T-cell (primary cell): Measurements from ENCODE around the gene RP2. TPM values are rescaled to one million over a fixed set of nuclear protein-coding genes. Genes with fewer than 3 reads are reported as not detected.

ENCODE experiments used
- ATAC-seq, 4 experiments: fragments of 200-7000 bp in 3 of 4; fragments of 150-1000 bp in 1 of 4; cut with Tn5 transposase; replicated peaks in 1 of 4; 1 replicate in 3 of 4; 2 replicates in 1 of 4; pipeline ENCODE4 v1.10.0; 2021; ENCODE audit warnings: moderate library complexity in 3 of 4, mild to moderate bottlenecking in 2 of 4, moderate number of reproducible peaks in 1 of 4
- CTCF ChIA-PET, 2 donors: fragments of 300-600 bp; sonication (Branson Sonifier 250); formaldehyde crosslinking; loops; one replicate each; lab custom pipeline; 2022; ENCODE audit warnings: antibody characterized with exemption in 2 of 2; lab: Charles Lee
- POLR2A ChIA-PET, 2 donors: fragments of 300-600 bp; sonication (Branson Sonifier 250); formaldehyde crosslinking; loops; one replicate each; lab custom pipeline; 2022; ENCODE audit warnings: antibody characterized with exemption in 2 of 2; lab: Charles Lee
- DNase-seq, 35 experiments: peaks; one replicate each; pipeline versions ENCODE4 v3.0.0 to v3.0.0-alpha.2; 2013 to 2023
- H3K27ac ChIP-seq: one replicate; pipeline ENCODE4 v1.5.1; 2013; ENCODE audit warnings: low read length
- H3K27me3 ChIP-seq, 2 experiments: replicated peaks in 1 of 2; 1 replicate in 1 of 2; 2 replicates in 1 of 2; pipeline versions ENCODE4 v1.6.1 to v1.7.0; 2013; ENCODE audit warnings: low read length in 1 of 2, mixed read lengths in 1 of 2; ENCODE audit not compliant: control insufficient read depth in 2 of 2, insufficient read depth in 2 of 2; ENCODE audit errors: extremely low read depth in 1 of 2
- H3K36me3 ChIP-seq, 2 donors: 1 replicate in 1 of 2; 2 replicates in 1 of 2; pipeline versions ENCODE4 v1.6.1 to v1.7.0; 2013; ENCODE audit warnings: low read length in 1 of 2; ENCODE audit not compliant: control insufficient read depth in 2 of 2, insufficient read depth in 1 of 2; ENCODE audit errors: extremely low read depth in 1 of 2
- H3K4me1 ChIP-seq, 2 experiments: 1 replicate in 1 of 2; 2 replicates in 1 of 2; pipeline versions ENCODE4 v1.6.1 to v1.7.0; 2013; ENCODE audit warnings: low read length in 2 of 2, mixed read lengths in 1 of 2; ENCODE audit not compliant: insufficient read depth in 2 of 2, control insufficient read depth in 1 of 2; ENCODE audit errors: extremely low read depth in 1 of 2
- H3K4me3 ChIP-seq, 2 donors: 1 replicate in 1 of 2; 2 replicates in 1 of 2; pipeline versions ENCODE4 v1.5.1 to v1.7.0; 2013; ENCODE audit warnings: mild to moderate bottlenecking in 2 of 2, low read length in 1 of 2, moderate library complexity in 1 of 2; ENCODE audit not compliant: control insufficient read depth in 1 of 2; ENCODE audit errors: extremely low read depth in 1 of 2
- H3K9me3 ChIP-seq: 2 replicates; pipeline ENCODE4 v1.7.0; 2013
- H3K27ac Mint-ChIP-seq, 2 donors: one replicate each; pipeline ENCODE4 v1.8.0; 2020 to 2021; ENCODE audit warnings: mild to moderate bottlenecking in 2 of 2, mixed read lengths in 2 of 2
- H3K27me3 Mint-ChIP-seq, 2 donors: one replicate each; pipeline ENCODE4 v1.8.0; 2021 to 2022; ENCODE audit warnings: mixed read lengths in 2 of 2
- H3K36me3 Mint-ChIP-seq: one replicate; pipeline ENCODE4 v1.8.0; 2021; ENCODE audit warnings: mixed read lengths
- H3K4me1 Mint-ChIP-seq, 3 donors: one replicate each; pipeline ENCODE4 v1.8.0; 2020 to 2022; ENCODE audit warnings: mixed read lengths in 3 of 3, mild to moderate bottlenecking in 1 of 3
- H3K4me3 Mint-ChIP-seq, 3 donors: one replicate each; pipeline ENCODE4 v1.8.0; 2020 to 2022; ENCODE audit warnings: mild to moderate bottlenecking in 3 of 3, mixed read lengths in 3 of 3, moderate library complexity in 3 of 3
- H3K9me3 Mint-ChIP-seq, 3 donors: one replicate each; pipeline ENCODE4 v1.8.0; 2020 to 2022; ENCODE audit warnings: mixed read lengths in 3 of 3
- WGBS: methylation state at CpG from one replicate; pipeline ENCODE4 v1.1.5; 2013; ENCODE audit warnings: missing lambda C conversion rate; ENCODE audit not compliant: insufficient coverage; 5-methylcytosine and 5-hydroxymethylcytosine counted together
- total RNA-seq, 35 experiments: library from RNA in 6 of 35; stranded (reverse) in 6 of 35; fragments of 120-200 nt in 1 of 35; gene quantifications; one replicate each; pipeline versions ENCODE4 v1.2.1 to v1.2.4 and lab custom pipeline; 2013 to 2026

Gene RP2
- total RNA-seq, 5 donors from 2014 or later (not counting 1 experiment from before 2014, with no cell fraction given) = 3.5 to 7.2 (median 6.7) TPM

- no peak overlapping the region for H3K27ac Mint-ChIP-seq
- Histone ChIP-seq H3K27me3 (no peaks in the 10 kb centered on the region), H3K36me3 (no peaks in the 10 kb centered on the region), H3K27ac (no peak overlapping the region), H3K4me3 (no peak overlapping the region), H3K4me1 (no peaks in the 10 kb centered on the region), H3K9me3 (no peaks in the 10 kb centered on the region)
- H3K4me1 Mint-ChIP-seq = no peaks in the 10 kb centered on the region
- no peak overlapping the region for H3K4me3 Mint-ChIP-seq
- H3K27me3 Mint-ChIP-seq = peaks cover 0 to 12% of the 10 kb centered on the region in 2 donors
- ChIA-PET POLR2A (no interaction called here), CTCF (no interaction called here)
- DNase-seq = no peak
- no peak for ATAC-seq
- no peaks in the 10 kb centered on the region for H3K36me3 Mint-ChIP-seq
- no CpG with 5 or more reads among the region's 5 CpGs for WGBS
- peaks cover 3 to 17% (median 7%) of the 10 kb centered on the region in 3 donors for H3K9me3 Mint-ChIP-seq
These were observed 17.7 kb upstream of the RP2 start for GRCh38 chrX:46819136-46819535.

DNA sequence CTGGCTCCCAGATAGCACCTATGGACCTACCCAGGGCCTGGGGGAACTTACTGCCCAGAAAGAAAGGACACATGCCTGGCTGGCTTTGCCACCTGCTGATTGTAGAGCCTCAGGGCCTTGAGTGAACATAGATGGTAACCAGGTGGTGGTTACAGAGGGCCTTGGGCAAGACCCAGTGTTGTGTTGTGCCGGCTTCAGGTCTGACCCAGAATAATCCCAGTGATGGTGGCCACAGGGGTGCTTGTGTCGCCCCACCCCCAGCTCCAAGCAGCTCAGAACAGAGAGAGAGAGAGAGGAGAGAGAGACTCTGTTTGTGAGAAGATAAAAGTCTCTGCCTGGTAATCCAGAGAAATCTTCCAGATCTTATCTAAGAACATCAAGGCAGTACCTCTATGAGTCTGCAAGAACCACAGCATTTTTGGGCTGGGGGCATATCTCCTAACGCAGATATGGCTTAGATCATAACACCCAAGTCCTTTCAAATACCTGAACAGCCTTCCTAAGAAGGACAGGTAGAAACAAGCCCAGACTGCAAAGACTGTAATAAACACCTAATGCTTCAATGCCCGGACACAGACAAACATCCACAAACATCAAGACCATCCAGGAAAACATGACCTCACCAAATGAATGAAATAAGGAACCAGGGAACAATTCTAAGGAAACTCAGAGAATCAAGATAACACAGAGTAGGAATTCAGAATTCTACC is 16.3 kb upstream of the RP2 start:
- no peaks in the 10 kb centered on the region for H3K36me3 ChIP-seq
- H3K4me1 ChIP-seq = no peaks in the 10 kb centered on the region
- no peaks in the 10 kb centered on the region for H3K36me3 Mint-ChIP-seq
- peaks cover 0 to 12% of the 10 kb centered on the region in 2 donors for H3K27me3 Mint-ChIP-seq
- H3K4me3 ChIP-seq = no peak overlapping the region
- ChIA-PET POLR2A (no interaction called here), CTCF (no interaction called here)
- no peak overlapping the region for H3K27ac ChIP-seq
- no peak overlapping the region for H3K27ac Mint-ChIP-seq
- no peaks in the 10 kb centered on the region for H3K4me1 Mint-ChIP-seq
- 80% methylated on average over 1 of the region's 4 CpGs for WGBS
- no peaks in the 10 kb centered on the region for H3K27me3 ChIP-seq
- no peak for DNase-seq
- H3K9me3 ChIP-seq = no peaks in the 10 kb centered on the region
- no peak overlapping the region for H3K4me3 Mint-ChIP-seq
- H3K9me3 Mint-ChIP-seq = peaks cover 3 to 17% (median 7%) of the 10 kb centered on the region in 3 donors
- no peak for ATAC-seq

DNA sequence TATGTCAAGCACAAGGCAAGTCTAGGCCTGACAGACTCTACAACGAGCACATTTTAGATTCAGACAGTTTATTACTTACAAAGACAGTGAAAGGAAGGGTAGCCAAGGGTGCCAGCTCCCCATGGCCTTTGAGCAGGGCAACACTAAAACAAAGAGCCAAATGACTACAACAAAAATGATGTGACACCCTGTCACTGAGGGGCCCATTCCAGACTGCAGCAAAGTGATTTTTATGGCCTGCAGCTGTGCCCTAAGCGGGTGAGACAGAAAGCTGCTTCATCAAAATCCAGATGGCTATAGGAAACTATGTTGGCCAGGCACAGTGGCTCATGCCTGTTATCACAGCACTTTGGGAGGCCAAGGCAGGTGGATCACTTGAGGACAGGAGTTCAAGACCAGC is 13.4 kb upstream of the RP2 start:
- Mint-ChIP-seq H3K27ac (no peak overlapping the region), H3K36me3 (no peaks in the 10 kb centered on the region), H3K4me1 (no peaks in the 10 kb centered on the region), H3K27me3 (peaks cover 2 to 17% of the 10 kb centered on the region in 2 donors), H3K9me3 (peaks cover 3 to 17% (median 7%) of the 10 kb centered on the region in 3 donors), H3K4me3 (no peak overlapping the region)
- CTCF ChIA-PET = no interaction called here
- Histone ChIP-seq H3K36me3 (no peaks in the 10 kb centered on the region), H3K27ac (no peak overlapping the region), H3K4me1 (no peaks in the 10 kb centered on the region), H3K4me3 (no peak overlapping the region), H3K27me3 (no peaks in the 10 kb centered on the region), H3K9me3 (no peaks in the 10 kb centered on the region)
- POLR2A ChIA-PET = no interaction called here
- WGBS = 83% methylated on average over 1 of the region's 2 CpGs
- ATAC-seq (no peak), DNase-seq (no peak)

- H3K9me3 Mint-ChIP-seq = no peaks in the 10 kb centered on the region
- ChIA-PET CTCF (no interaction called here), POLR2A (interaction anchor here in 1 of 2 donors (0.7 kb wide), 1 partner anchor 61 kb away, joined by 4 read pairs; no protein-coding TSS in a partner anchor)
- H3K36me3 Mint-ChIP-seq = no peaks in the 10 kb centered on the region
- no peak overlapping the region for H3K27ac ChIP-seq
- no peaks in the 10 kb centered on the region for H3K36me3 ChIP-seq
- ATAC-seq (no peak), DNase-seq (no peak)
- H3K27me3 ChIP-seq = no peaks in the 10 kb centered on the region
- no peaks in the 10 kb centered on the region for H3K9me3 ChIP-seq
- H3K4me1 ChIP-seq = peaks cover 0 to 5% of the 10 kb centered on the region in 2 experiments
- no peak overlapping the region for H3K4me3 ChIP-seq
- peaks cover 2 to 8% (median 3%) of the 10 kb centered on the region in 3 donors for H3K4me1 Mint-ChIP-seq
- peaks cover 5 to 13% of the 10 kb centered on the region in 2 donors for H3K27me3 Mint-ChIP-seq
- H3K27ac Mint-ChIP-seq = no peak overlapping the region
- no peak overlapping the region for H3K4me3 Mint-ChIP-seq
- 72% methylated on average over 2 of the region's 6 CpGs for WGBS
These were observed 5.0 kb upstream of the RP2 start for GRCh38 chrX:46831765-46832327.

DNA sequence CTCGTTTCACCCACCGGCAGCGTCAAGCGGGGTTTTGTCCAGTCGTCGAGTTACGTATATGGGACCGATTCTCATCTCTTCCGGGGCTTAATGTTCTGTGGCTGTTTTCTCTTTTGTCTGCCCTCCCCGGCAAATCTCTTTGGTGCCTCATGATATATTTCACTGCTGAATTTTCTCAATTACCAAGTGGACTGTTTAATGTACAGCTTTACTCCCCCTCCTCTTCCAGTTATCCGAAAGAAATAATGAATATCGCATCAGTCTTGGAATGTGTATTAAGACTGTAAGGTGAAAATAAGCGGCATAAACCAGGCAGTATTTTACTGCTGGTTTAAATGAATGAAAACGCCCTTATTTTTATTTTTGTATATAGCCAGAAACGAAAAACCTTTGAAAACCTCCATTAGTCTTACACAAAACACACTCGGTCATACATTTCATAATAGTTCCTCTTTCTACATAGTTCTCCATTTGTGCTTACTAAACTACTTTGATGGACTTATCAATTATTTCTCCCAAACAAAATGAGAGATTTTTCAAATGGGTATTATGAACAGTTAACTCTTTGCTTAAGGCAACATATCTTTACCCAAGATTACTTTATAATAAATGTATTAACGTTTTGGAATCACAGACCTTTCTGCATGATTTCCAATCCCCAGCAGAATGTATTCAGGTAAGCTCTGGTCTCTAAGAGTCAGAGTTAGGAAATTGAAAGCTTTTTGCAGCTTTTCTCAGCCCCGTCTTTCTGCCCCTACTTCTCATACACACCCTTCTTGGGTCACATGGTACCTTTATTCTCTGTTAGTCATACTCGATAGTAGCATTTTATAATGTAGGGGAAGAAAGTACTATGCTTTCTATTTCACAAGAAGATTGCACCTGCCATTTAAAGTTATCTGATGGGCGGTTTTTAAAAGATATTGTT is 979 bp downstream of the RP2 start:
- ChIA-PET CTCF (interaction anchor here in 1 of 2 donors (1.3 kb wide), 1 partner anchor 1036 kb away, joined by 3 read pairs; no protein-coding TSS in a partner anchor), POLR2A (no interaction called here)
- Mint-ChIP-seq H3K27me3 (peaks cover 0 to 8% of the 10 kb centered on the region in 2 donors), H3K4me1 (peaks cover 19 to 28% (median 21%) of the 10 kb centered on the region in 3 donors), H3K9me3 (no peaks in the 10 kb centered on the region), H3K4me3 (peak overlapping the region; percentile 95 to 99 (median 98)), H3K27ac (peak overlapping the region; percentile 90 to 92), H3K36me3 (peaks cover 4% of the 10 kb centered on the region)
- peak in 2 of 4 experiments; percentile 16 to 25 for ATAC-seq
- Histone ChIP-seq H3K4me3 (peak overlapping the region; percentile 65 to 96), H3K36me3 (no peaks in the 10 kb centered on the region), H3K27me3 (no peaks in the 10 kb centered on the region), H3K27ac (peak overlapping the region; percentile 72), H3K4me1 (peaks cover 0 to 12% of the 10 kb centered on the region in 2 experiments), H3K9me3 (no peaks in the 10 kb centered on the region)
- DNase-seq = peak in 13 of 35 experiments; percentile 4 to 27 (median 17)
- WGBS = no CpG with 5 or more reads among the region's 20 CpGs

DNA sequence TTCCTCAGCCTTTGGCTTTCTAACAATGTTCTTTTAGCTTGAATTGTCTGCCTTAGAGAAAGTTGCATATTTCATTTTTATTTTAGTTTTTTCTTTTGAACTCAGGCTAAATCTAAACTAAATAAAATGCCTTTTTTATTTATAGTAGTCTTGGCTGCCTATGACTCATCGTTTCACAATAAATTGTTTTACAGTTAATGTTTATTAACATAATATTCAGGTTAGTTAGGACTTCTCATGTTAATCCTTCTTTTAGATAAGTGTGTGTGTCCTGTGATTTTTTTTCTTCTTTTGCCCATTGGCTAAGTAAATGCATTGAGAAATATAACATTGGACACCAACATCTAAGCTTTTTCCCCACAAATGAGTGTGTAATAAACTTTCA is 1.6 kb downstream of the RP2 start:
- Histone ChIP-seq H3K9me3 (no peaks in the 10 kb centered on the region), H3K27ac (no peak overlapping the region), H3K4me3 (peak overlapping the region; percentile 15 to 96), H3K27me3 (no peaks in the 10 kb centered on the region), H3K4me1 (peaks cover 0 to 12% of the 10 kb centered on the region in 2 experiments), H3K36me3 (no peaks in the 10 kb centered on the region)
- no peak for DNase-seq
- peak overlapping the region in 1 of 2 donors; percentile 92 for H3K27ac Mint-ChIP-seq
- peaks cover 19 to 30% (median 21%) of the 10 kb centered on the region in 3 donors for H3K4me1 Mint-ChIP-seq
- no CpG with 5 or more reads among the region's 1 CpG for WGBS
- H3K27me3 Mint-ChIP-seq = peaks cover 0 to 8% of the 10 kb centered on the region in 2 donors
- ChIA-PET POLR2A (no interaction called here), CTCF (interaction anchor here in 1 of 2 donors (1.3 kb wide), 1 partner anchor 1036 kb away, joined by 3 read pairs; no protein-coding TSS in a partner anchor)
- no peak for ATAC-seq
- no peaks in the 10 kb centered on the region for H3K9me3 Mint-ChIP-seq
- peak overlapping the region; percentile 95 to 99 (median 98) for H3K4me3 Mint-ChIP-seq
- peaks cover 4% of the 10 kb centered on the region for H3K36me3 Mint-ChIP-seq
